Hepatocyte (in vitro differentiated cells): ENCODE results near the gene MMRN2.

ENCODE experiments used
- EZH2 ChIP-seq: fragments of 200-600 bp; sonication (generic); IDR thresholded peaks from 2 replicates; pipeline ENCODE4 v1.6.1; 2016; ENCODE audit warnings: antibody characterized with exemption, mild to moderate bottlenecking, borderline replicate concordance
- EZH2phosphoT487 ChIP-seq: fragments of 200-600 bp; sonication (generic); IDR thresholded peaks from one replicate; pipeline ENCODE4 v1.6.1; 2018; ENCODE audit warnings: antibody characterized with exemption, mild to moderate bottlenecking, low read depth, moderate library complexity; ENCODE audit not compliant: unreplicated experiment, severe bottlenecking
- TF ChIP-seq, protein P1 (sequence below): fragments of 200-600 bp; sonication (generic); IDR thresholded peaks from 2 replicates; pipeline ENCODE4 v1.5.1; 2016; ENCODE audit warnings: antibody characterized with exemption, mild to moderate bottlenecking; ENCODE audit not compliant: poor library complexity

DNA sequence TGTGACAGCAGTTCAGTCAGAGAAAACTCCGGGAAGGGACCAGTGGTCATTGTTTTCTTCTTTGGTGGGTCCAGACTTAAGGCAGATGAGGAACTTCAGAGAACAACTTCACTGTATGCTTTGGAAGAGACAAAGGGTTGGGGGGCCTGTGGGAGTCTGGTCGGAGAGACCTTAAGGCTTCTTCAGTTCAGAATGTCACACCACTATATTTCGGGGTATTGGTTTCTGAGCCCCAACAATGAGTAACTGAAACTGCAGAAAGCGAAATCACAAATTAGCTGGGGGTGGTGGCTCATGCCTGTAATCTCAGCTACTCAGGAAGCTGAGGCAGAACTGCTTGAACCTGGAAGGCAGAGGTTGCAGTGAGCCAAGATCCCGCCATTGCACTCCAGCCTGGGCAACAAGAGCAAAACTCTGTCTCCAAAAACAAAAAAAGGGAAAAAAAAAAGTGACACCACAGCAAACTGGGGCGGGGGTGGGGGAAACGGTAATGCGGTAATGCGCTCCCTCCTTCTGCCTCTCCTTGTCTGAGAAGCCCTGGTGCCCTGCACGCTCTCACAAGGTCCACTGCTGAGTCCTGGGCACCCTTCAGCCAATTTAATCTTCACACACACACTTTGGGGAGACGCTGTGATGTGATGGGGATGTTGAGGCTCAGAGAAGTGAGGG lies 8.7 kb upstream of the MMRN2 start:
- TF ChIP-seq, protein P1, sequence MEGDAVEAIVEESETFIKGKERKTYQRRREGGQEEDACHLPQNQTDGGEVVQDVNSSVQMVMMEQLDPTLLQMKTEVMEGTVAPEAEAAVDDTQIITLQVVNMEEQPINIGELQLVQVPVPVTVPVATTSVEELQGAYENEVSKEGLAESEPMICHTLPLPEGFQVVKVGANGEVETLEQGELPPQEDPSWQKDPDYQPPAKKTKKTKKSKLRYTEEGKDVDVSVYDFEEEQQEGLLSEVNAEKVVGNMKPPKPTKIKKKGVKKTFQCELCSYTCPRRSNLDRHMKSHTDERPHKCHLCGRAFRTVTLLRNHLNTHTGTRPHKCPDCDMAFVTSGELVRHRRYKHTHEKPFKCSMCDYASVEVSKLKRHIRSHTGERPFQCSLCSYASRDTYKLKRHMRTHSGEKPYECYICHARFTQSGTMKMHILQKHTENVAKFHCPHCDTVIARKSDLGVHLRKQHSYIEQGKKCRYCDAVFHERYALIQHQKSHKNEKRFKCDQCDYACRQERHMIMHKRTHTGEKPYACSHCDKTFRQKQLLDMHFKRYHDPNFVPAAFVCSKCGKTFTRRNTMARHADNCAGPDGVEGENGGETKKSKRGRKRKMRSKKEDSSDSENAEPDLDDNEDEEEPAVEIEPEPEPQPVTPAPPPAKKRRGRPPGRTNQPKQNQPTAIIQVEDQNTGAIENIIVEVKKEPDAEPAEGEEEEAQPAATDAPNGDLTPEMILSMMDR = no peak
- TF ChIP-seq EZH2 (no peak), EZH2phosphoT487 (no peak)
